Mucosa of descending colon (tissue), 3 donors: ENCODE results near the gene BLOC1S2. TPM values are rescaled to one million over a fixed set of nuclear protein-coding genes. Genes with fewer than 3 reads are reported as not detected.

ENCODE experiments used
- ATAC-seq: fragments of 200-7000 bp; cut with Tn5 transposase; one replicate; pipeline ENCODE4 v1.9.1; 2020; ENCODE audit warnings: mild to moderate bottlenecking, moderate library complexity
- DNase-seq, 3 donors: peaks; one replicate each; pipeline ENCODE4 v3.0.0-alpha.2; 2020
- H3K36me3 ChIP-seq: fragments of 200-600 bp; one replicate; pipeline ENCODE4 v1.8.0; 2021; ENCODE audit warnings: low read depth, mild to moderate bottlenecking
- H3K4me1 ChIP-seq: fragments of 200-600 bp; one replicate; pipeline ENCODE4 v1.8.0; 2021; ENCODE audit warnings: low read depth, mild to moderate bottlenecking
- H3K4me3 ChIP-seq: fragments of 200-600 bp; one replicate; pipeline ENCODE4 v1.8.0; 2021; ENCODE audit warnings: mild to moderate bottlenecking
- H3K9me3 ChIP-seq: fragments of 200-600 bp; one replicate; pipeline ENCODE4 v1.8.0; 2021; ENCODE audit warnings: mild to moderate bottlenecking
- intact Hi-C, 2 donors: fragments of 100-400 bp; cut with DNase I in 1 of 2; cut with micrococcal nuclease in 1 of 2; formaldehyde crosslinking; loops; one replicate each; pipeline versions ENCODE4 v1.11.0 to v1.11.1; 2022; cut with DNase I, micrococcal nuclease
- long read RNA-seq, 2 donors: library from polyadenylated mRNA; unstranded; transcript quantifications; one replicate each; pipeline ENCODE4 v2.0.0, GENCODE V29; 2019 to 2021
- total RNA-seq, 3 donors: library from RNA; stranded (reverse); fragmentation: NEBNext Ultra II Directional in 2 of 3; extraction: Animal tissue kit (Norgen Biotek cat#: 25700) in 2 of 3; gene quantifications; one replicate each; pipeline versions ENCODE4 v1.2.1 to v1.2.4, GENCODE V29; 2021 to 2023
- TF ChIP-seq, protein P1 (sequence below): fragments of 200-600 bp; IDR thresholded peaks from one replicate; pipeline ENCODE4 v1.8.0; 2022; ENCODE audit warnings: antibody characterized with exemption, mild to moderate bottlenecking
- donor health status: DM: no; HTN: no; CAD: no; lungs with moderate emphysema.
- donor health status: DM: no; HTN: no; CAD: no.
- donor health status: DM: no; HTN: yes; CAD: no.

BLOC1S2 gene
- 10 to 100 TPM; 17.1 to 23.8 (median 18.9) TPM for total RNA-seq
- long read RNA-seq, donor 1, transcript BLOC1S2-202 (5 exons, 1,249 nt), result major isoform, 15 of 18 reads
- long read RNA-seq, donor 1, partial matches to known transcripts, result 0 of 18 reads
- long read RNA-seq, donor 1, other reads (novel, unspliced or antisense), result 3 of 18 reads
- long read RNA-seq, donor 2, transcript BLOC1S2-202 (5 exons, 1,249 nt), result major isoform, 16 of 20 reads
- long read RNA-seq, donor 2, partial matches to known transcripts, result 1 of 20 reads
- long read RNA-seq, donor 2, other reads (novel, unspliced or antisense), result 2 of 20 reads

DNA sequence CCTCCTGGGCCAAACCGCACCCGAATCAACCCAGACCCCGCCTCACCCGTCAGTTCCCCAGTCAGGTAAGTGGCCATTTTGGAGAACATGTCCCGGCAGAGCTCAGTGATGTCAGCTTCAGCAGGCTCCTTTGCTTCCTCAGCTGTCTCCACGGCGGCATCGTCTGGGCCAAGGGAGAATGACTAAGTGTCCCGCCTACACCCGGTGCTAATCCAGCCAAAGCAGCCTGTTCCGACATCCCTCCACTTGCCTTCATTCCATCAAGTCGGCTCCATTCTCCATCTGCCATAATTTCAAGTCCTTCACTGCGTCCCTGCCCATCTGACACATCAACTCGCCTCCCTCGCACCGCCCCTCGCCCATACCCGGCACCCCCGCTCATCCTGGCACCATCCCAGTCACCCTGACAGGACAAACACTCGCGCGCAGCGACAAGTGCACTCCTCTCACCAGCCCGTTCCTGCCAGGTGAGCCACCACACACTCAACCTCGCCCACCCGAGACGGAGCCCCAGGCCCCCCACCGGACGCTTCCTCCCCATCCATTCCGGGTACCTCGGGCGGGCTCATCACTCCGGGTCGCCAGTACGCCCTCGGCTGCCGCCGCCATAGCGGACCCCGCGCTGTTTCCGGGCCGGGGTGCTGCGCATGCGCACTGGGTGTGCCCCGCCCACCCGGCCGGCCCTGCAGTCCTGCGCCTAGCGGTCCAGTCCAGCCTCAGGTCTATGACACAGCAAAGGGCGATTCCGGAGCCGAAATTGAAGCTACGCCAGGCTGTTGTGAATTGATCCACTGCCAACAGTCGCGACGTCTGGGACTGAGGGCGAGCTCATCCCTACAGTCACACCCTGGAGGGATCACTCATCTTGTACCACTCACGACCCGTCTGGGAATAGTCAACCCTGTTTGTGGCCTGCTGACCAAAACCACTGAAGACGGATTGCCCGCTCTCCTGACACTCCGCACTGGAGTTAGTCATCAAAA lies at the start of gene BLOC1S2:
Gene BLOC1S2 (minus strand): TSS at position 630 of the 983 bp plus-strand sequence. CDS start 21 bp downstream, at position 609.
- ATAC-seq (peak; percentile 98), DNase-seq (peak; percentile 84 to 91 (median 89))
- Histone ChIP-seq H3K4me1 (peaks cover 8% of the 10 kb centered on the region), H3K36me3 (no peaks in the 10 kb centered on the region), H3K4me3 (peak within 1 kb of the TSS; percentile 86), H3K9me3 (no peaks in the 10 kb centered on the region)
- TF ChIP-seq, protein P1, sequence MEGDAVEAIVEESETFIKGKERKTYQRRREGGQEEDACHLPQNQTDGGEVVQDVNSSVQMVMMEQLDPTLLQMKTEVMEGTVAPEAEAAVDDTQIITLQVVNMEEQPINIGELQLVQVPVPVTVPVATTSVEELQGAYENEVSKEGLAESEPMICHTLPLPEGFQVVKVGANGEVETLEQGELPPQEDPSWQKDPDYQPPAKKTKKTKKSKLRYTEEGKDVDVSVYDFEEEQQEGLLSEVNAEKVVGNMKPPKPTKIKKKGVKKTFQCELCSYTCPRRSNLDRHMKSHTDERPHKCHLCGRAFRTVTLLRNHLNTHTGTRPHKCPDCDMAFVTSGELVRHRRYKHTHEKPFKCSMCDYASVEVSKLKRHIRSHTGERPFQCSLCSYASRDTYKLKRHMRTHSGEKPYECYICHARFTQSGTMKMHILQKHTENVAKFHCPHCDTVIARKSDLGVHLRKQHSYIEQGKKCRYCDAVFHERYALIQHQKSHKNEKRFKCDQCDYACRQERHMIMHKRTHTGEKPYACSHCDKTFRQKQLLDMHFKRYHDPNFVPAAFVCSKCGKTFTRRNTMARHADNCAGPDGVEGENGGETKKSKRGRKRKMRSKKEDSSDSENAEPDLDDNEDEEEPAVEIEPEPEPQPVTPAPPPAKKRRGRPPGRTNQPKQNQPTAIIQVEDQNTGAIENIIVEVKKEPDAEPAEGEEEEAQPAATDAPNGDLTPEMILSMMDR, result no peak
- intact Hi-C loops, result no loop called here

DNA sequence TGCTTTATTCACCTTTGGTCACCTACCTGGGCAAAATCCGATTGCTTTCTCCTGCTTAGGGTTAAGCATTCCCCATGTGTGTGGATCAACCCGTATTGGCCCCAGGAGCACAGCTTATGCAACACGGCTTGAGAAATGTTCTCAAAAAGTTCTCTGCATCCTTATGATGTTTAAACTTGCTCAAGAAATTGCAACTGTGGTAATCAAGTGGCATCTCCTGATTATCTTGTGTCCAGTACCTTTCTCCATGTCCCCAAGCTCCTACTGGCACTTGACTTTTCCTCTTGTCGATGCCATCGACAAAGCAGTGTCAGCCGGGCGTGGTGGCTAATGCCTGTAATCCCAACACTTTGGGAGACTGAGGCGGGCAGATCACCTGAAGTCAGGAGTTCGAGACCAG lies 48.3 kb upstream of the BLOC1S2 start:
- TF ChIP-seq, protein P1, result no peak
- no peaks in the 10 kb centered on the region for H3K9me3 ChIP-seq
- H3K36me3 ChIP-seq, result no peaks in the 10 kb centered on the region
- DNase-seq (no peak), ATAC-seq (no peak)
- H3K4me1 ChIP-seq, result no peaks in the 10 kb centered on the region
- H3K4me3 ChIP-seq, result no peak overlapping the region
- intact Hi-C loops, result loop anchor here in 1 of 2 donors (5.0 kb wide), 1 partner anchor 103 kb away; no protein-coding TSS in a partner anchor

DNA sequence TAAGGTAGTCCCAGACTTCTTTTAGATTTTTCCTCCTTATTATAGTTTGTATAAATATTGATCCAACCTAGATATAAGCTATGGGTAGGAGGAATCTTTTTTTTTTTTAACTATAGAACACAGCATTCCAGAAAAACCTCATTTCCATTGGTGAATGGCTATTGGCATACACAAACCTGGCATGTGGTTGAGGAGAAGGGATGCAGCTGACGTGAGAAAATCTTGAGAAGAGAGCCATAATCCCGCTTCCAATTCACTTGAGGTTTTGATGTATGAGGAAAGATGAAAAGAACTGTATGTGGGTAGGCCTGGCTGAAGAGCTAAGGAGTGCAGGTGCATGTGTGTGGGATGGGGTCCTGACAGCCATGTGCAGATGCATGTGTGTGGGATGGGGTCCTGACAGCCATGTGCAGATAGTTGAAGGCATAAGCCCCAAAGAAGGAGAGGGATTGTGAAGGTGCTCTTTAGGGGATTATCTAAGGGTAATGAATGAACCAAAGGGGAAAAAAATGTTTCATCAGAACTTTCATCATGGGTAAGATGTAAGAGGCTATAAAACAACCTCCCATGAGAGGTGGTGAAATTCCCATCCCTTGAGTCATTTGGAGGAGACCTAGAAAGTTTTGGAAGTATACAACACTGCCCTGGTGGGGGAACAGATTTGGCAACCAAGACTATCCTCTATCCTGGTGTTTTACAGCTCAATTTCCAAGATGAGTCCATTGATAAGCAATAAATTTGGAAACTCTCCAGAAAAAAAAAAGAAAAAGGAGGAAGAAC lies 47.4 kb upstream of the BLOC1S2 start:
- DNase-seq (no peak), ATAC-seq (no peak)
- intact Hi-C loops, result no loop called here
- Histone ChIP-seq H3K36me3 (no peaks in the 10 kb centered on the region), H3K4me1 (no peaks in the 10 kb centered on the region), H3K4me3 (no peak overlapping the region), H3K9me3 (no peaks in the 10 kb centered on the region)
- TF ChIP-seq, protein P1, result no peak

DNA sequence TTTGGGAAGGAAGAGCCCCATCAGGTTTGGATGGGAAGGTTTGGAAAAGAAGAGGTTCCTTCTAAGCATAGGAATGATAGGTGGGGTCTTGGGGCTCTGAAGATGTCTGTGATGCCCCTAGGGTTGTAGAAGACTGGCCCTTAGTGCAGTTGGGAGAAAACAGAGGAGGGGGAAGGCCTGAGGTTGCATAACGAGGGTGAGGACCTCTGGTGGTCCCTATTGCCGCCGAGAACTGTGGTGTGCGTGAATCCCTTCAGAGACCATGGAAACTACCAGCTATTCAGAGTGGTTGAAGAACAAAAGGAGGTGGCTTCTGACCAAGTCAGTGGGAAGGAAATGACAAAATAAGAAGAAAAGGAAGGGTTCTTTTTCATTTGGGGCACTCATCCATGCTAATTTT lies 46.6 kb upstream of the BLOC1S2 start:
- H3K4me1 ChIP-seq, result no peaks in the 10 kb centered on the region
- intact Hi-C loops, result no loop called here
- TF ChIP-seq, protein P1, result no peak
- no peak overlapping the region for H3K4me3 ChIP-seq
- no peaks in the 10 kb centered on the region for H3K36me3 ChIP-seq
- ATAC-seq, result no peak
- DNase-seq, result no peak
- H3K9me3 ChIP-seq, result no peaks in the 10 kb centered on the region

DNA sequence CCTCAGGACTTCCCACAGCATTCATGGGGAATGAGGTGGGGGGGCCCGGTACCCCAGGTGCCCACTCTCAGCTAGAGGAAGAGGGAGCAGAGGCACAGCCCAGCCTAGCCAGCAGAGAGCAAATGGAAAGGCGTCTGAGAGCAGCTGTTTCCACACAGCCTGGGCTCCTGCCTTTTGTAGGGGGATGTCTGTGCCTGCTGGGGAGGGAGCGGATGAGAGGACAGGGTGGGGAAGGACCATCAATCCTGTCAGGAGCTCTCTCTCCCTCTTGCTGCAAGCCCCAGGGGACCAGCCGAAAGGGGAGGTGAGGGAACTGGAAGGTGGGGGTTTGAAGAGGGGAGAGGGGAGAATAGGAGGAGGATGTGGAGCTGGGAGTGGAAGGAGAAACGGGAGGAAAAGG lies 43.6 kb upstream of the BLOC1S2 start, which contains the start of gene PKD2L1:
Gene PKD2L1 (minus strand): TSS at position 150 of the 400 bp plus-strand sequence. CDS start 125 bp downstream, at position 25.
- ATAC-seq (no peak), DNase-seq (no peak)
- Histone ChIP-seq H3K4me1 (no peaks in the 10 kb centered on the region), H3K9me3 (no peaks in the 10 kb centered on the region), H3K4me3 (no peak within 1 kb of the TSS), H3K36me3 (no peaks in the 10 kb centered on the region)
- intact Hi-C loops, result no loop called here
- TF ChIP-seq, protein P1, result no peak
